DMS153 treated with DMSO at 0.1 percent for 48 hours (cell line): ENCODE results near the gene PGLYRP1.
A peak's percentile ranks its signal among the peaks of the same experiment; 100 is the strongest.

ENCODE experiments used
- DNase-seq: peaks from one replicate; lab custom pipeline; 2025; ENCODE audit not compliant: unreplicated experiment; lab: John Stamatoyannopoulos, UW

Gene PGLYRP1

DNA sequence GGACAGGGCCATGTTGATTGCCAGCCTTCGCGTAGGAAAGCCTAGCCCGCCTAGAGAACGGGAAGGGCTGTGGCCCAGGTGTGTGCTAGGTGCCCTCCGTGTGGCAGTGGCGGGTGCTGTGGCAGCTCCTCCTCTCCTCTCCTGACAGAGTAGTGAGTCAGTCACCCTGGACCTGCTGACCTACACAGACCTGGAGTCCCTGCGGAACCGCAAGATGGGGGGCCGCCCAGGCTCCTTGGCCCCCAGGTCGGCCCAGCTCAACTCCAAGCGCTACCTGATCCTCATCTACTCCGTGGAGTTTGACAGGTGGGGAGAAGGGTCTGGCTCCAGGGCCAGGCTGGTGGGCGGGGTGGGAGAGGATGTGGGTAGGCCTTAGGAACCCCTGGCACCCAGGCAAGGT, 16.4 kb downstream of the PGLYRP1 start:
- DNase-seq, result no peak

DNA sequence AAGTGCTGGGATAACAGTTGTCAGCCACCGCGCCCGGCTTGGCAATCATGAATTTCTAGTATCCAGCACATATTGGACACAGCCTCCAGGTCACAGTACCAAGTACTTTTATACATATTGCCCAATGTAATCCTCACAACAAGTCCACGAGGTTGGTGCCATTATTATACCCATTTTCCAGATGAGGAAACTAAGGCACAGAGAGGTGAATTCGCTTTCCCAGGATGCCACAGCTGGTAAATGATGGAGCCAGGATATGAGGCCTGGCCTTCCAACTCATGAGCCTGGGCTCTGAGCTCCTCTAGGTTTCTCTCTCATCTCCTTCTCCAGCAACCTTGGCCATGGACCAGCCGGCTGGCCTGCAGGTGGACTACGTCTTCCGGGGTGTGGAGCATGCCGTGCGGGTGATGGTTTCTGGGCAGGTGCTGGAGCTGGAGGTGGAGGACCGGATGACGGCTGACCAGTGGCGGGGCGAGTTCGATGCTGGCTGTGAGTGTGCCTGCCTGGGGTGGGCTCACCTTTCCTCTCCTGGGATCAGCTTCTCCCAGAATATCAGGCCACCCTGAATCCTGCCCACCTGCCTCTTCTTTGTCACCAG, 20.1 kb downstream of the PGLYRP1 start:
- DNase-seq, result no peak

DNA sequence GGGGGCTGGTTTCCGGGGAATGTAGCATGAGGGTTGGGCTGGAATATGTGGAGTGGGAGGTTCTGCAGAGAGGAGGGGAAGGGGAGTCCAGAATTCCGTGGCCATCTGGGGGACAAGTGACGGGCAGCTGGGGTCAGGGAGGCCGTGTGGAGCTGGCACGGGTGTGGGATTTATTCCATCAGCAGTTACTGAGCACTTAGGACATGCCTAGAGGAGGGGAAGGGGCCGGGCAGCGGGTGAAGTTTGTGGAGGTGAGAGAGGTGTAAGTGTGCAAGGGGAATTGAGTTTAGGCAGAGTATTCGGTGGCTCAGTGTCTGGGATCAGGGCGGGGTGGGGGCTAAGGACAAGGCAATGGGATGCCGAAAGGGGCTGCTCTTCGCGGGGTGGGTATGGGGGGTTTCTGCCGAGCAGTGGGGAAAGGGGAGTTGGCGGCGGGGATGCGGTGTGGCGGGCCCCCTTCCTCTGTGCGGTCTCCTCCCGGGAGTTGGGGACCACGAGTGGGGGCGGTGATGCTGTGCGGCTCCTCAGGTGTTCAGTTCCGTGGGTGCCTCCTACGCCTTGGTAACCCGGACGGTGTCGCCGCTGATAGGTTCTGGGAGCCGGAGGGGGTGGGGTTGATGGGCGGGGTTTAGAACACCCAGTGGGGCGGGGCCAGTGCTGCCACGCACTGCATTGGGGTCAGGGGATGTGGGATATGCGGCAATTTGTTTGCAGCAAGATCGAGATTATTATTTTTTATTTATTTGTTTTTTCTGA, 22.2 kb downstream of the PGLYRP1 start:
- peak; percentile 12 for DNase-seq

DNA sequence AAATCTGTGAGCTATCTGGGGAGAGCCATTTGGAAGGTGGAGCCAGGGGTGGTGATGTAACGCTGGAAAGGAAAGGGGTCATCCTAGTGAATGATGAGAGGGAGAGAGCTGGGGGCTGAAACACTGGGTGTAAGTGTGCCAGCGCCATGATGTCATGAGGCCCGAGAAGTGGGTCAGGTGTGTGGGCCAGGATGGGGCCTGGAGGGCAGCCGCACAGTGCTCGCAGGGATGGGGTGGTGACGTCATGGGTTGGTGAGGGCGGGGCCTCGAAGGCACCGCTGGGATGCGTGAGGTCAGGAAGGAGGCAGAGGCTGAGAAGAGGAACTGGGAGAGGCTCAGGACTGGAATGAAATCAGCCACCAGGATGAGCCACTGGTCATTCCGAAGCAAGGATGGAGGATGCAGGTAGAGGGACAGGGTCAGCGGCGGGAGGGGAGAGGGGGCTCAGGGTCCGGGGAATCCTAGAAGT, 23.2 kb downstream of the PGLYRP1 start:
- DNase-seq, result peak; percentile 22

DNA sequence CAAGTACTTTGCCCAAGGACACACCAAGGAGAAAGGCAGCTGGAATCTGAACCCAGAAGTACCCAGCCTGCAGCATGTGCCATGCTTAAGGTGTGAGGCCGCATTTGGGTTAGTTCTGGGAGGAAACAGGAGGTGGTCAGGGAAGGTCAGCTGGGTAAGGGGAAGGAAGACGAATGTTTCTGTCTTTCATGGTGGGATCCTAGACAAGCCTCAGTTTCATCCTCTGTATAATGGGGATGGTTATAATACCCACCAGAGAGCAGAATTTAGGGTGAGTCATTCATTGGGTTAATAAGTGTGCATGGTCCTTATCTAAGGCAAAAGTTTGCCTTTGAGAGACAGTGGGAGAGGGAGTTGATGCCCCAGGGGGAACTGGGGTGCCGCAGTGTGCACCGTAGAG, 24.0 kb downstream of the PGLYRP1 start:
- no peak for DNase-seq

DNA sequence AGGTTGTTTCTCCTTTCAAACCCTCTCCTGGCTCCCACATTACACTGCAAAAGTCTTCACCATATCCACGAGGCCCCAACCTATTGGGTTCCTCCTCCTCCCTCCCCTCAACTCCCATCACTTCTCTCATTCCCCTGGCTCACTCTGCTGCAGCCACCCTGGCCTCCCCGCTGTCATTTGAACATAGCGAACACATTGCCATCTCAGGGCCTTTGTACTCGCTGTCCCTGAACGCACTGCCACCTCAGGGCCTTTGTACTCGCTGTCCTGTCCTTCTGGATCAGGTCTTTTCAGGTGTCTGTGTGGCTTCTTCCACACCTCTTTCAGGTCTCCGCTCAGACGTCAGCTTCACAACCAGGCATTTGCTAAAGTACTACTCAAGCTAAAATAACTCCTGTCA, 25.9 kb downstream of the PGLYRP1 start:
- DNase-seq, result no peak

DNA sequence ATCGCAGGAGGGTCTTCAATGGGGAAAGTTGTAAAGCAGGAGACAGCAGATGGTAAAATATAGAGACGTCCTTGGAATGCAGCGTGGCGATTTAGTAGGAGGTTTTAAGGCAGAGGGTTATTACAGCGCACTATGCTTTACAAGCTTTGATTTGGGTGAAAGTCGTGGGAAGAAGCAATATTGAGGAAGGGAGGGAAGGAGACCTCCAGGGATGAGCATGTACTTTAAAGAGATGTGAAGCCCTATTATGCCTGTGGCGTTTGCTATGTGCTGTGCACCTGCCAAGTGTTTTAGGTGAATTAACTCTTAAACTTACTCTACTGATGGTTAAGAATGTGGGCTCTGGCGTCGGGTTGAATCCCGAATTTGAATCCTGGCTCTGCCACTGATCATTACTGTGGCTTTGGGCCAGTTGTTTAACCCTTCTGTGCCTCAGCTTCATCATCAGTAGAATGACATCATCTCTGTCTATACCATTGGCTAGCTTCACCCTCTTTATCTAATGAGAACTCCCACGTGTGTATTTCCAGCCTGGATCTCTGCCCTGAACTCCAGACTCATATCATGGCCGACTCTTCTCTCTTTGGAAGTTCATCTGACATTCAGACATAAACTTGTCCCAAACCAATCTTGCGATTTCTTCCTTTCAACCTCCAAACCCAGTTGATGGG, 27.0 kb downstream of the PGLYRP1 start:
- no peak for DNase-seq

DNA sequence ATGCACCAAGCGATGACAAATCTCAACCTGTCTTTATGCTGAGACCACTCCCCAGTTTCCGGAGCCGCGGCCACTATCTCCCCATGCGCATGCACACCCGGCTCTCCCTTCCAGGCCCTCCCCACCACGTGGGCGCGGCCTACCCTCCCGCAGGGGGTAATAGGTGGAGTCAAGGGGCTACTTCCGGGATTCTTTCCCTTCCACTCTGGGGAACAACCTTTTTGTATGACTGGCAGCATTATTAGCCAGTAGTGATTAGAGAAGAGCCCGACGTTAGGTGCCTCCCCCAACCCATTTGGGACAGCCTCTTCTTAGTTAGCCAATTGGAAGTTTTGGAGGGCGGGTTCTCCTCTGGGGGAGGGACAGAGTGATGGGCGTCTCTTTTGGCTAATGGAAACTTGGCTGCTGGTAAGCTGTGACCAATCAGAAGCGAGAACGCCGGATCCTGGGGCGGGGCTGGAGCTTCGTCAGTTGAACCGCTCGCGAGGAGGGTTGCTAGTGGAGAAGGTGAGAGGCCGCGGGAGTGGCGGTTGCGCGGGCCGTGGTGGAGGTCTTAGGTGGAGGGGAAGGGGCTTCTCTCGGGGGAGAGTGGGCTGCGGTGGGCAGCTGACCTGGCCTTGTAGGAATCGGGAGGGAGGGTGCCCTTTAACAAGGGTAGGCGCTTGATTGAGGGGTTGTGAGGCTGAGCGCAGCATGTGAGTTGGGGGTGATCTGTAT, 27.7 kb downstream of the PGLYRP1 start, which contains the start of gene CCDC61:
Gene CCDC61 (plus strand): TSS at position 470 of the 717 bp plus-strand sequence. CDS start 7,552 bp downstream, outside the sequence.
- DNase-seq, result peak; percentile 99

DNA sequence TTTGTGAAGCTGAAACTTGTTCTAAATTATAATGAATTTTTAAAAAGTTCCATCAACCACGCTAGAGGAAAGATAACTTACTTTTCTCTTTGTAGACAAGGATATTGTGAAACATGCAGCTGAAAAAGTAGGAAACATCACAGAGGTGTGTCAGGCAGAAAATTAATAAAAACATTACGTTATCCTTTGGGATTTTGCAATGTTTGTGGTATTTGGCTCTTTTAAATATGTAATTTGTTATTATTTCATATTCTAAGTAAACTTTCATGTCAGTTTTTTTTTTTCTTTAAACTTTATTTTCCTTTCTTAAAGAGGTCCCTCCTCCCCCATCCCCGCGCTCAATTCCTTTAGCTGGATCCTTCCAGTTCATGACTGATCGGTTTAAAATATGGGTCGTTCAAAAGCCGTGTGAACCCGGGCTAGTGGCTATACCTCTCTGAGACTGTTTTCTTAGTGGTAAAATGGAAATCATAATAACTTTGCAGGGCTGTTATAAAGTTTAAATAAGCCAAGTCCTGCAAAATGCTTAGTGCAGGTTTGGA, 28.3 kb downstream of the PGLYRP1 start:
- no peak for DNase-seq

DNA sequence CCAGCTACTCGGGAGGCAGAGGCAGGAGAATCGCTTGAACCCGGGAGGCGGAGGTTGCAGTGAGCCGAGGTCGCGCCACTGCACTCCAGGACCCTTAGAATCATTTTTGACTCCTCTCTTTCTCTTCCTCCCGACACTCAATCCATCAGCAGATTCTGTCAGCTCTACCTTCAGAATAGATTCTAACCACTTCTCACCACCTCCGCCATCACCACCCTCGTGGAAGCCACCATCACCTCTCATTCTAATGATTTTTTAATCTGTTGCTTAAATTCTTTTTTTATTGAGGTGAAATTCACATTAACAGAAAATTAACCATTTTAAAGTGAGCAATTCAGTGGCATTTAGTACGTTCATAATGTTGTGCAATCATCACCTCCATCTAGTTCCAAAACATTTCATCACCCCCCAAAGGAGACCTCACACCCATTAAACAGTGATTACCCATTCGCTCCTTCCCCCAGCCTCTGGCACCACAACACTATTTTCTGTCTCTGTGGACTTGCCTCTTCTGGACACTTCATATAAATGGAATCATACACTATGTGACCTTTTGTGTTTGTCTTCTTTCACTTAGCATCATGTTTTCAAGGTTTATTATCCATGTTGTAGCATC, 32.6 kb downstream of the PGLYRP1 start:
- no peak for DNase-seq

DNA sequence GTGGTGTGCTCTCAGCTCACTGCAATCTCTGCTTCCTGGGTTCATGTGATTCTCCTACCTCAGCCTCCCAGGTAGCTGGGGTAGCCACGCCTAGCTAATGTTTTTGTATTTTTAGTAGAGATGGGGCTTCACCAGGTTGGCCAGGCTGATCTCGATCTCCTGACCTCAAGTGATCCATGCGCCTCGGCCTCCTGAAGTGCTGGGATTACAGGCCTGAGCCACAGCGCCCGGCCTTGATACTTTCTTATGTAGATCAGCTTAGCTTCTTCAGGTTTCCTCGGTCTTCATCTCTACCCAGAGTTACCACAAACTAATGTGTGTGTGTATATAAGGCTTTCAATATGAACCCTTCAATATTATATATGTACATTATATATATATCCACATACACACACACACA, 37.5 kb downstream of the PGLYRP1 start:
- DNase-seq, result no peak

DNA sequence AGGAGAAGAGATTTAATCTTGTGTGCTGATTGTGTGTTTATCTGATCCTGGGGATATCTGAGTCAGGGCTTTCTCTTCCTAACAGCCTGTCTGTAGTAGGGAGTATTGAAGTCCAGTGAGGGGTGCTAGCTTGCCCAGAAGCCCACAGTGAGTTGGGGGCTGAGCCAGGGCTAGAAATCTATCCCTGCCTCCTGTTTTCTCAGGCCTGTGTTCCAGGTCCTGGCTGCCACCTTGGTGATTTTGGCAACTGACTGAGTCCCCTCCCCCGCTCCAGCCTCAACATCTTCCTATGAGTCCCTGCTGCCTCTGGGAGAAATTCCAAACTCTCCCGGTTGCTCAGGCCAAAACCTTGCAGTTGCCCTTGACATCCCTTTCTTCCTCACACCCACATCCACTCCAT, 41.5 kb downstream of the PGLYRP1 start:
- DNase-seq, result no peak

DNA sequence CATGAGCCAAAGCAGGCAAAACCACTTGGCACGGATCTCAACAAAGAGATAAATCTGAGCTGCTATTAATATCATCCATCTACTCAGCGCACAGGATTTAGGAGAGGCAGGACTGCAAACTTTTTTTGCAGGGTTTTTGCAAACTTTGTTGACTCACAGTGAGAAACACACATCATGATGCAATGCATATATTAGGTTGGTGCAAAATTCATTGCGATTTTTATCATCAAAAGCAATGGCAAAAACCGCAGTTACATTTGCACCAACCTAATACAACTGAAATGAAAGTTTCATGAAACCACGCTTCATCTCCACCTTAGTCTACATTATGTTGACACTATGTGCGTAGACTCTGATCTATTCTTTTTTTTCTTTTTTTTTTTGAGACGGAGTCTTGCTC, 44.7 kb downstream of the PGLYRP1 start:
- DNase-seq, result no peak

DNA sequence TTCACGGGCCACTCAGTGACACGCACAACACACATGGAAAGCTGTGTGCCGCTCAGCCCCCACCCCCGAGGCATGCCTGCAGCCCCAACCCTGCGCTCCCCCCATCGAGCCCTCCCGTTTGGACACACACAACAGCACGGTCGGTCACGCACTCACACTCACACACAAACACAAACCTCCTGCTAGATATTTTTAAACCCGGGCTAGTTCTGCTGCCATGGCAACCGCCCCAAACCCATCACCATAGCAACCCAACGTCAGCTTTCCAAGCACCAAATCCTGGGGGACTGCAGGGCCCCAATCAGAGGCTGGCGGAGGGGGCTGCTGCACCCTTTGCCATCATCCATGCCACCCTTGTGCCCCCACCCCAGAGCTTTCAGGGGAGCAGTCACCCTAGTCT, 46.7 kb downstream of the PGLYRP1 start:
- DNase-seq, result no peak

DNA sequence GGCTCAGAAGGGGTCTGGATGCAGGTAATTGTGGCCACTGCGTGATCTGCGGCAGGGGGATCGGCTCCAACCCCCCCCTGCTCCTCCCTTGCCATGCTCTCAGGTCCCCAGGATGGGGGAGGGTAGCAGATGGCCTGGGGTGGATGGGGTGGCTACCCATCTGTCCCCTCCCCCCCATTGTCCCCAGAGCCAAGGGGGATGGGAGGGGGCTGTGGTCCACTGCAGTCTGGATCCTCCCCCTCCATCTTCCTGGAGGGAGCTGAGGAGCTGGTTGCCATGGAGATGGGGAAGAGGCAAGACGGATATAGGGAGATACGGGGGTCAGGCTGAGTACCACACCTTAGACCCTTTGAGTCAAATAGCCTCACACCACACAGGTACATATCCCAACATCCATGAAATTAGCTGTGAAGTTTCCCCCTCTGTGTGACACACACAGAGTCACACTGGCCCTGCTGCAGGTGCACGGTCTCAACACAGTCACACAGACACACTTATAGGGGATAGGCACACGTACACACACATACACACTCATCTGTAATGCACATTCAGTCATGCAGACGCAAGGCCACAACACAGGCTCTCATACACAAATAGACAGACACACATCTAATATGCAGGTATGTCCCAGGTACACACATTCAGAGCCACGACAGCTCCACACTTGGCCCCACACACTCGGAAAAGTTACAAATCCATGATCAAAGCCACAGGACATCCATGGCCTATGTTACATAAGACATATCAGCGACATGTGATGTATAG, 47.4 kb downstream of the PGLYRP1 start:
- no peak for DNase-seq

DNA sequence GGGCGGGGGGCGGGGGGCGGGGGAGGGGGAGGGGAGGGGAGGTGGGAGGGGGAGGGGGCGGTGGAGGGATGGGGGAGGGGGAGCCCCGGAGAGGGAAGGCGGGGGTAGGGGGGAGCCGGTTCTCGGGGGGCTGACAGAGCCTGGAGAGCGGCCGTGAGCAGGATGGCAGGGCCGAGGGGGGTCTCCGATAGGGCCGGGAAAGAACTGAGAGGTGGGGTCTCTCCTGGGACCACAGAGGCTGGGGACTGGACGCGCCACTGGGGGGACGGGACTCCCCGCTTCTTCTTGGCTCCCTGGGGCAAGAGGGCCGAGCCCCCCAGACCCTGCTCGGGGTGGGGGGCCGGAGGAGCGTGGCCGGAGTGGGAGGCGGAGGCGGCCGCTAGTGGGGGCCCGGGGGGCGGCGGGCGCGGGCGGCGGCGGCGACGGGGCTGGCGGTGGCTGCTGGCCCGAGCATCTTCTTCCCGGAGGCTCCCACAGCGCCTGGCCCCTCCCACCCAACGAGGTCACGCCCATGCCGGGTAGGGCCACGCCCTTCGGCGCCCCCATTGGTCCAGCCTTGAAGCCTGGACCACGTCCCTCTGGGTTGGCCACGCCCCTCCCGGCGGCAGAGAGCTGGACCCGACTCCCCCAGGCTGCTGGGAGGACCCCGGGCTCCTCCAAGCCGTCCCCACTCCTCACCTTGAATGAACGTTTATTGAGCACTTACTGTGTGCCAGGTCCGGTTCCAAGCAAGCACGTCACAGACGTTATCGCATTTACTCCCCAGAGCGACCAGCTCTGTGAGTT, 49.1 kb downstream of the PGLYRP1 start, which contains the start of gene NOVA2:
Gene NOVA2 (minus strand): TSS at position 313 of the 786 bp plus-strand sequence. CDS start 514 bp downstream, outside the sequence.
- no peak for DNase-seq

DNA sequence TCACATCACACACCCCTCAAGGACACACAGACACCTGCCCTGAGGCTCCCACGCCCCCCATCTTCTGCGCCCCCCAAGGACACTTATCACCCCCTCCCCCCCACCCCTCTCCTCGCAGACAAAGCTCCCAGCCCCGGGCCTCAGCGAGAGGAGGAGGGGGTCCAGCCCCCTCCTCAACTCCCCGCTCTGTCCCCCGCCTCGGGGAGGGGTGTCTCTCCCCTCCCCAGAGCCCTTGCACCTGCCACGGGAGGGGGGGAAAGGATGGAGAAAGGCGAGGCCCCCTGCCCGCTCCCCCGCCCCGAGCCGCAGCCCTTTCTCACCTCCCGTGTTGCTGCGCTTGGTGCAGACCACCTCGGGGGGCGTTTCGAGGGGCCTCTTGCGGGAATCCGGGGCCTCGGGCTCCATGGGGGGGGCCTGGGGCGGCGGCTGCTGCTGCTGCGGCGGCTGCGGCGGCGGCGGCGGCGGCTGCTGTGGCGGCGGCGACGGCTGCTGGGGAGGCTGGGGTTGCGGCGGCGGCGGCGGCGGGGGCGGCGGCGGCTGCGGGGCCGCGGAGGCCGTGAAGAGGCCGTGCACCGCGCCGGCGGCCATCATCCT, 49.8 kb downstream of the PGLYRP1 start:
- no peak for DNase-seq

DNA sequence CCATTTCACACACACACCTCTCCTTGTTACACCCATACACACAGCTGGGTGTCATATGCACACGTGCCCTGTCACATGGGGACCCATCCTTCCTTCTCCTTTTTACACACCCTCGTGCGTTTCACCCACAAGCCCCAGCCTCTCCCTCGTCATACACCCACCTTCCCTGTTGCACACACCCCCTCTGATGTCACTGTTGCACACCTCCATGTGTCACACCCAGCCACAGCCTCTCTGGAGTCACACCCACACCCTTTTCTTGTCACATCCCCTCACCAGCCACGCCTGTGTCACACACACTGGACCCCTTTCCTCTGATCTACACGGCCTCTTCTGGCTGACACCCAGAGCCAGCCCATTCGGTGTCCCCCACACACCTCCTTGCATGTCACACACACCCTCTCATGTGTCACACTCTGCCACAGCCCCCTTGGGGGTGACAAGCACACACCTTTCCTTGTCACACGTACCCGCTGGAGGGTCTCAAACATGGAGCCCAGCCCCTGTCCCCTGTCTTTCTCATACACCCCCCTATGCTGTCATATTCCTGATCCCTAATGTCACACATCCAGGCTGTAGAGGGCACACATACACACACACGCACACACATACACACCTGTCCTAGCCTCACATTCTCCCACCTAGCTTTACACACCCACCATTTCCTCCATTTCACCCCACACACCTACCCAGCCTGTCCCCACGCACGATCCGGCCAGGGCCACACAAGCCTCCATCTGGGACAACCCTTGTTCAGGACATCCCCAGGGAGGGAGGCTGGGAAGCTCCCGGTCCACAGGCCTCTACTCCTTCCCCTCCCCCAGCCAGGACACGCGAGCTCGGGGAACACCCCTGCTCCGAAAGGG, 50.5 kb downstream of the PGLYRP1 start:
- DNase-seq, result no peak
